Neural progenitor cell (in vitro differentiated cells): ENCODE measurements around the gene CDCA7L. TPM values are rescaled to one million over a fixed set of nuclear protein-coding genes. Genes with fewer than 3 reads are reported as not detected.
"Not testable (repeated sequence)": the region's sequence is repeated elsewhere in the genome, so short reads cannot be mapped to it uniquely, and the experiment has no call there.

Experiments
- DNase-seq: peaks from one replicate; pipeline ENCODE4 v3.0.0-alpha.2; 2016; ENCODE audit warnings: low spot score
- H2AFZ ChIP-seq: fragments of 200-600 bp; sonication (generic); replicated peaks from 2 replicates; pipeline ENCODE4 v1.6.1; 2016; ENCODE audit warnings: antibody characterized with exemption
- H3F3A ChIP-seq: fragments of 200-600 bp; sonication (generic); 2 replicates; pipeline ENCODE4 v1.6.1; 2016; ENCODE audit warnings: antibody characterized with exemption, low read depth
- H3K27ac ChIP-seq: fragments of 200-600 bp; sonication (generic); 2 replicates; pipeline ENCODE4 v1.5.1; 2016; ENCODE audit warnings: mild to moderate bottlenecking
- H3K27me3 ChIP-seq: fragments of 200-600 bp; sonication (generic); 2 replicates; pipeline ENCODE4 v1.6.1; 2016; ENCODE audit warnings: mild to moderate bottlenecking, moderate library complexity
- H3K36me3 ChIP-seq: fragments of 200-600 bp; sonication (generic); 2 replicates; pipeline ENCODE4 v1.5.1; 2016
- H3K4me1 ChIP-seq: fragments of 200-600 bp; sonication (generic); 2 replicates; pipeline ENCODE4 v1.6.1; 2016; ENCODE audit warnings: mixed run types
- H3K4me2 ChIP-seq: fragments of 200-600 bp; sonication (generic); 2 replicates; pipeline ENCODE4 v1.6.1; 2016
- H3K4me3 ChIP-seq: fragments of 200-600 bp; sonication (generic); 2 replicates; pipeline ENCODE4 v1.5.1; 2016
- H3K79me2 ChIP-seq: fragments of 200-600 bp; sonication (generic); 2 replicates; pipeline ENCODE4 v1.6.1; 2016; ENCODE audit warnings: low read depth
- H3K9ac ChIP-seq: fragments of 200-600 bp; sonication (generic); 2 replicates; pipeline ENCODE4 v1.6.1; 2016
- H3K9me3 ChIP-seq: fragments of 200-600 bp; sonication (generic); 2 replicates; pipeline ENCODE4 v1.5.1; 2016; ENCODE audit warnings: low read depth
- H4K20me1 ChIP-seq: fragments of 200-600 bp; sonication (generic); 2 replicates; pipeline ENCODE4 v1.6.1; 2016; ENCODE audit warnings: low read depth
- H3K27ac Mint-ChIP-seq: 3 replicates; pipeline ENCODE4 v1.8.0; 2021; ENCODE audit warnings: mixed read lengths
- H3K27me3 Mint-ChIP-seq: 2 replicates; pipeline ENCODE4 v1.8.0; 2022; ENCODE audit warnings: low read depth, mild to moderate bottlenecking, inconsistent platforms, moderate library complexity, mixed read lengths; ENCODE audit not compliant: insufficient read depth
- H3K36me3 Mint-ChIP-seq: 3 replicates; pipeline ENCODE4 v1.8.0; 2021; ENCODE audit warnings: mixed read lengths
- H3K4me1 Mint-ChIP-seq: 3 replicates; pipeline ENCODE4 v1.8.0; 2021; ENCODE audit warnings: mixed read lengths
- H3K4me3 Mint-ChIP-seq: 3 replicates; pipeline ENCODE4 v1.8.0; 2021; ENCODE audit warnings: mild to moderate bottlenecking, moderate library complexity, mixed read lengths
- H3K9me3 Mint-ChIP-seq: 3 replicates; pipeline ENCODE4 v1.8.0; 2020; ENCODE audit warnings: mixed read lengths
- EZH2 ChIP-seq: fragments of 200-600 bp; sonication (generic); IDR thresholded peaks from 2 replicates; pipeline ENCODE4 v1.6.1; 2017; ENCODE audit warnings: antibody characterized with exemption, mild to moderate bottlenecking, moderate library complexity
- EZH2phosphoT487 ChIP-seq: fragments of 200-600 bp; sonication (generic); IDR thresholded peaks from 2 replicates; pipeline ENCODE4 v1.6.1; 2017; ENCODE audit warnings: antibody characterized with exemption
- total RNA-seq: library from RNA; depleted of rRNA; stranded (reverse); fragments of >200 nt; gene quantifications from 2 replicates; pipeline ENCODE4 v1.2.3, GENCODE V29; 2015; ENCODE audit warnings: low replicate concordance
- TF ChIP-seq, protein P1 (sequence below): fragments of 200-600 bp; sonication (generic); IDR thresholded peaks from 2 replicates; pipeline ENCODE4 v1.5.1; 2017; ENCODE audit warnings: antibody characterized with exemption, mild to moderate bottlenecking

CDCA7L gene
- total RNA-seq, 1 donor from 2014 or later = 39.9 TPM

DNA sequence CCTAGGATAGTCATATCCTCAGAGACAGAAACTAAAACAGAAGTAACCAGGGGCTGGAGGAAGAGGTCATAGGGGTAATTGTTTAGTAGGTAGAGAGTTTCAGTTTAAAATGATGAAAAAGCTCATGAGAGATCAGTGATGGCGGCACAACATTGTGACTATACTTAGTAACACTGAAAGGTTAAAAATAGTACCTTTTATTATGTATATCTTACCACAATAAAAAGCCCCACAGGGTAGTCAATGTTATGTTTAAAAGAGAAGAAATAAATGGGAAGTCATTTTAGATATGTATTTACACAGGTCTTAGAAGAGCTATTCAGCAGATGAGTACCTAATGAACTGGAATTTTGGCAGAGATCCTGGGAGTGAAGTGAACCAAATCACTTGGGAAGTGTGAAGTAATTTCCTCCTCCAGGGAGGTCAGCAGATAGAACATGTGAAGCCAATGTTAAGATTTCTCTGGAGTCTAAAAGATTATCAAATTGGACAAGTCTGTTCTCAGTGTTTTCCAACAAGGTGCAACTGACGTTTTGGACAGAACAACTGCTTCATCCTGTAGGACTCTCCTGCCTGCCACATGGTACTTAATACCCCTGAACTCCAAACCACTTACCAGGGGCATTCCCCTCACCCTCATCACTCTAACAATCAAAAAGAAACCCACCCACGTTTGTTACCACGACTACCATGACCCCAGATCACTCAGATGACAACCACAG is 6.4 kb downstream of the CDCA7L start:
- H3K4me3 Mint-ChIP-seq = no peak overlapping the region
- Histone ChIP-seq H3K4me1 (peaks cover 18% of the 10 kb centered on the region), H3K4me2 (no peak overlapping the region), H3K9ac (no peak overlapping the region), H4K20me1 (no peaks in the 10 kb centered on the region), H3K4me3 (no peak overlapping the region), H3K9me3 (no peaks in the 10 kb centered on the region), H3K27ac (no peak overlapping the region), H3K79me2 (peaks cover 68% of the 10 kb centered on the region), H2AFZ (no peak overlapping the region), H3K36me3 (no peaks in the 10 kb centered on the region), H3F3A (peaks cover 2% of the 10 kb centered on the region), H3K27me3 (no peaks in the 10 kb centered on the region)
- no peaks in the 10 kb centered on the region for H3K27me3 Mint-ChIP-seq
- DNase-seq = no peak
- H3K36me3 Mint-ChIP-seq = peaks cover 40% of the 10 kb centered on the region
- peaks cover 33% of the 10 kb centered on the region for H3K9me3 Mint-ChIP-seq
- H3K27ac Mint-ChIP-seq = no peak overlapping the region
- TF ChIP-seq EZH2 (no peak), EZH2phosphoT487 (no peak)
- TF ChIP-seq, protein P1, sequence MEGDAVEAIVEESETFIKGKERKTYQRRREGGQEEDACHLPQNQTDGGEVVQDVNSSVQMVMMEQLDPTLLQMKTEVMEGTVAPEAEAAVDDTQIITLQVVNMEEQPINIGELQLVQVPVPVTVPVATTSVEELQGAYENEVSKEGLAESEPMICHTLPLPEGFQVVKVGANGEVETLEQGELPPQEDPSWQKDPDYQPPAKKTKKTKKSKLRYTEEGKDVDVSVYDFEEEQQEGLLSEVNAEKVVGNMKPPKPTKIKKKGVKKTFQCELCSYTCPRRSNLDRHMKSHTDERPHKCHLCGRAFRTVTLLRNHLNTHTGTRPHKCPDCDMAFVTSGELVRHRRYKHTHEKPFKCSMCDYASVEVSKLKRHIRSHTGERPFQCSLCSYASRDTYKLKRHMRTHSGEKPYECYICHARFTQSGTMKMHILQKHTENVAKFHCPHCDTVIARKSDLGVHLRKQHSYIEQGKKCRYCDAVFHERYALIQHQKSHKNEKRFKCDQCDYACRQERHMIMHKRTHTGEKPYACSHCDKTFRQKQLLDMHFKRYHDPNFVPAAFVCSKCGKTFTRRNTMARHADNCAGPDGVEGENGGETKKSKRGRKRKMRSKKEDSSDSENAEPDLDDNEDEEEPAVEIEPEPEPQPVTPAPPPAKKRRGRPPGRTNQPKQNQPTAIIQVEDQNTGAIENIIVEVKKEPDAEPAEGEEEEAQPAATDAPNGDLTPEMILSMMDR = no peak
- peaks cover 31% of the 10 kb centered on the region for H3K4me1 Mint-ChIP-seq

- Histone ChIP-seq H3K9ac (no peak overlapping the region), H3K4me3 (no peak overlapping the region), H3K36me3 (no peaks in the 10 kb centered on the region), H3K27ac (no peak overlapping the region), H3K9me3 (no peaks in the 10 kb centered on the region), H3F3A (peaks cover under 1% of the 10 kb centered on the region), H3K79me2 (peaks cover 70% of the 10 kb centered on the region), H2AFZ (no peak overlapping the region), H4K20me1 (no peaks in the 10 kb centered on the region), H3K27me3 (no peaks in the 10 kb centered on the region), H3K4me2 (no peak overlapping the region), H3K4me1 (peaks cover 18% of the 10 kb centered on the region)
- TF ChIP-seq EZH2 (no peak), EZH2phosphoT487 (no peak)
- TF ChIP-seq, protein P1 = no peak
- Mint-ChIP-seq H3K27me3 (no peaks in the 10 kb centered on the region), H3K36me3 (peaks cover 46% of the 10 kb centered on the region), H3K9me3 (peaks cover 39% of the 10 kb centered on the region), H3K4me3 (no peak overlapping the region), H3K4me1 (peaks cover 24% of the 10 kb centered on the region), H3K27ac (no peak overlapping the region)
- DNase-seq = no peak
Observed at GRCh38 chr7:21938463-21938862, 7.2 kb downstream of the CDCA7L start.

DNA sequence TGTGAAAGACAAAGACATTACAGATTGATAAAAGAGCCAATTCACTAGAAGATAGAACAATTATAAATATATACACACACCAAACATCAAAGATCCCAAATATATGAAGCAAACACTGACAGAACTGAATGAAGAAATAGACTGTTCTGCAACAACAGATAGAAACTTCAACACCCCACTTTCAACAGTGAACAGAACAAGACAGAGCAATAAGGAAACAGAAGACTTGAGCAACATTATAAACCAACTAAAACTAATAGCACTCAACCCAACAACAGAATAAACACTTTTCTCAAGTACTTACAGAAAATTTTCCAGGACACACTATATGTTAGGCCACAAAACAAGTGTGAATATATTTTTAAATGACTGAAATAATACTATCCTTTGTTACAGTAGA is 10.9 kb downstream of the CDCA7L start:
- Histone ChIP-seq H3K4me3 (no peak overlapping the region), H3K9me3 (no peaks in the 10 kb centered on the region), H3F3A (no peaks in the 10 kb centered on the region), H3K27me3 (no peaks in the 10 kb centered on the region), H3K4me2 (no peak overlapping the region), H3K27ac (no peak overlapping the region), H3K9ac (no peak overlapping the region), H2AFZ (no peak overlapping the region), H3K79me2 (peaks cover 92% of the 10 kb centered on the region), H3K4me1 (no peaks in the 10 kb centered on the region), H3K36me3 (no peaks in the 10 kb centered on the region), H4K20me1 (no peaks in the 10 kb centered on the region)
- H3K27ac Mint-ChIP-seq = no peak overlapping the region
- peaks cover 70% of the 10 kb centered on the region for H3K9me3 Mint-ChIP-seq
- DNase-seq = no peak
- TF ChIP-seq, protein P1 = no peak
- TF ChIP-seq EZH2phosphoT487 = no peak
- TF ChIP-seq EZH2 = no peak
- H3K36me3 Mint-ChIP-seq = peaks cover 67% of the 10 kb centered on the region
- H3K27me3 Mint-ChIP-seq = peaks cover 1% of the 10 kb centered on the region
- H3K4me1 Mint-ChIP-seq = peaks cover 3% of the 10 kb centered on the region
- H3K4me3 Mint-ChIP-seq = no peak overlapping the region

- H3K4me3 Mint-ChIP-seq, H4K20me1 ChIP-seq, H3K27me3 Mint-ChIP-seq, DNase-seq, H3K27ac Mint-ChIP-seq, H3K4me1 Mint-ChIP-seq, H3K36me3 ChIP-seq, H3K27me3 ChIP-seq, H3K4me2 ChIP-seq, H3K4me3 ChIP-seq, H3K4me1 ChIP-seq, H3K9me3 ChIP-seq, H3F3A ChIP-seq, H3K9ac ChIP-seq, H2AFZ ChIP-seq, H3K27ac ChIP-seq: not testable (repeated sequence)
- Mint-ChIP-seq H3K36me3 (peaks cover 64% of the 10 kb centered on the region), H3K9me3 (peaks cover 80% of the 10 kb centered on the region)
- H3K79me2 ChIP-seq = peaks cover 77% of the 10 kb centered on the region
Observed at GRCh38 chr7:21933293-21933692, 12.4 kb downstream of the CDCA7L start.
